Measurements from ENCODE around the gene L1TD1.
"Not testable (repeated sequence)": the region's sequence is repeated elsewhere in the genome, so short reads cannot be mapped to it uniquely, and the experiment has no call there.

The L1TD1 gene

GRCh38 chr1:62180054-62180453, 14.6 kb upstream of the L1TD1 start:
- Histone ChIP-seq H2BK5ac (ENCODE audit: low read depth, low read length, poor library complexity) (peak overlapping the region; percentile 61), H3K4me1 (ENCODE audit: control insufficient read depth in 1 of 2, insufficient read depth in 2 of 2, low read length in 2 of 2) (peaks cover 7 to 35% of the 10 kb centered on the region in 2 experiments), H3K4me2 (ENCODE audit: low read length) (peak overlapping the region; percentile 56), H3K79me1 (ENCODE audit: low read length) (peaks cover 22% of the 10 kb centered on the region), H3K27ac (ENCODE audit: low read depth, low read length) (peak overlapping the region; percentile 90)
- not testable (repeated sequence) for H4K12ac ChIP-seq (ENCODE audit: low read depth, low read length); H2BK12ac ChIP-seq (ENCODE audit: low read length); H3K27me3 ChIP-seq (ENCODE audit: insufficient read depth, low read length); H3K79me2 ChIP-seq (ENCODE audit: control insufficient read depth, insufficient read depth, low read length, poor library complexity); H3K23ac ChIP-seq (ENCODE audit: low read length); H3K4ac ChIP-seq (ENCODE audit: low read depth, low read length); H2AFZ ChIP-seq (ENCODE audit: insufficient read depth, low read length, poor library complexity); H3K9ac ChIP-seq (ENCODE audit: low read length); H3K18ac ChIP-seq (ENCODE audit: low read length); H3K9me3 ChIP-seq (ENCODE audit: insufficient read depth, low read depth, low read length); H3K4me3 ChIP-seq (ENCODE audit: low read depth, low read length); H2BK120ac ChIP-seq (ENCODE audit: insufficient read depth, low read length, poor library complexity); H4K8ac ChIP-seq (ENCODE audit: low read depth, low read length); H4K91ac ChIP-seq (ENCODE audit: low read depth, low read length); H3K36me3 ChIP-seq (ENCODE audit: control insufficient read depth in 1 of 2, insufficient read depth in 2 of 2, low read length in 2 of 2); H3K14ac ChIP-seq (ENCODE audit: low read length); H2AK5ac ChIP-seq (ENCODE audit: low read length)
- peak; percentile 64 to 95 for DNase-seq
- no CpG with 5 or more reads among the region's 4 CpGs for WGBS (ENCODE audit: extremely low coverage, insufficient coverage, insufficient read length)

GRCh38 chr1:62180639-62181038, 14.0 kb upstream of the L1TD1 start:
- Histone ChIP-seq H3K27me3 (ENCODE audit: insufficient read depth, low read length) (no peaks in the 10 kb centered on the region), H3K4me2 (ENCODE audit: low read length) (peak overlapping the region; percentile 56), H3K14ac (ENCODE audit: low read length) (no peak overlapping the region), H2BK12ac (ENCODE audit: low read length) (peak overlapping the region; percentile 36), H2AFZ (ENCODE audit: insufficient read depth, low read length, poor library complexity) (no peak overlapping the region), H3K27ac (ENCODE audit: low read depth, low read length) (peak overlapping the region; percentile 90), H3K4me1 (ENCODE audit: control insufficient read depth in 1 of 2, insufficient read depth in 2 of 2, low read length in 2 of 2) (peaks cover 7 to 35% of the 10 kb centered on the region in 2 experiments), H3K9ac (ENCODE audit: low read length) (no peak overlapping the region), H4K12ac (ENCODE audit: low read depth, low read length) (no peak overlapping the region), H2BK120ac (ENCODE audit: insufficient read depth, low read length, poor library complexity) (no peak overlapping the region), H3K4ac (ENCODE audit: low read depth, low read length) (no peak overlapping the region), H4K91ac (ENCODE audit: low read depth, low read length) (no peak overlapping the region), H3K9me3 (ENCODE audit: insufficient read depth, low read depth, low read length) (no peaks in the 10 kb centered on the region), H3K36me3 (ENCODE audit: control insufficient read depth in 1 of 2, insufficient read depth in 2 of 2, low read length in 2 of 2) (no peaks in the 10 kb centered on the region), H3K79me2 (ENCODE audit: control insufficient read depth, insufficient read depth, low read length, poor library complexity) (no peaks in the 10 kb centered on the region), H3K23ac (ENCODE audit: low read length) (no peak overlapping the region), H3K18ac (ENCODE audit: low read length) (no peak overlapping the region), H4K8ac (ENCODE audit: low read depth, low read length) (no peak overlapping the region), H2AK5ac (ENCODE audit: low read length) (no peak overlapping the region), H3K4me3 (ENCODE audit: low read depth, low read length) (no peak overlapping the region), H3K79me1 (ENCODE audit: low read length) (peaks cover 22% of the 10 kb centered on the region), H2BK5ac (ENCODE audit: low read depth, low read length, poor library complexity) (peak overlapping the region; percentile 61)
- peak; percentile 90 to 99 for DNase-seq
- no CpG with 5 or more reads among the region's 6 CpGs for WGBS (ENCODE audit: extremely low coverage, insufficient coverage, insufficient read length)

GRCh38 chr1:62181532-62181931, 13.1 kb upstream of the L1TD1 start:
- H3K4me2 ChIP-seq (ENCODE audit: low read length) = no peak overlapping the region
- H4K12ac ChIP-seq (ENCODE audit: low read depth, low read length) = no peak overlapping the region
- H3K79me1 ChIP-seq (ENCODE audit: low read length) = peaks cover 22% of the 10 kb centered on the region
- H2BK120ac ChIP-seq (ENCODE audit: insufficient read depth, low read length, poor library complexity) = peak overlapping the region; percentile 82
- H4K91ac ChIP-seq (ENCODE audit: low read depth, low read length) = peak overlapping the region; percentile 67
- no peak overlapping the region for H3K23ac ChIP-seq (ENCODE audit: low read length)
- WGBS (ENCODE audit: extremely low coverage, insufficient coverage, insufficient read length) = no CpG with 5 or more reads among the region's 7 CpGs
- H3K27ac ChIP-seq (ENCODE audit: low read depth, low read length) = peak overlapping the region; percentile 36
- no peak overlapping the region for H3K18ac ChIP-seq (ENCODE audit: low read length)
- H2BK5ac ChIP-seq (ENCODE audit: low read depth, low read length, poor library complexity) = no peak overlapping the region
- H3K9ac ChIP-seq (ENCODE audit: low read length) = no peak overlapping the region
- H3K36me3 ChIP-seq (ENCODE audit: control insufficient read depth in 1 of 2, insufficient read depth in 2 of 2, low read length in 2 of 2) = no peaks in the 10 kb centered on the region
- peak overlapping the region; percentile 16 for H3K4ac ChIP-seq (ENCODE audit: low read depth, low read length)
- no peak overlapping the region for H3K4me3 ChIP-seq (ENCODE audit: low read depth, low read length)
- no peaks in the 10 kb centered on the region for H3K9me3 ChIP-seq (ENCODE audit: insufficient read depth, low read depth, low read length)
- DNase-seq = no peak
- peaks cover 7 to 35% of the 10 kb centered on the region in 2 experiments for H3K4me1 ChIP-seq (ENCODE audit: control insufficient read depth in 1 of 2, insufficient read depth in 2 of 2, low read length in 2 of 2)
- no peaks in the 10 kb centered on the region for H3K79me2 ChIP-seq (ENCODE audit: control insufficient read depth, insufficient read depth, low read length, poor library complexity)
- no peak overlapping the region for H2AK5ac ChIP-seq (ENCODE audit: low read length)
- H4K8ac ChIP-seq (ENCODE audit: low read depth, low read length) = no peak overlapping the region
- peak overlapping the region; percentile 96 for H2BK12ac ChIP-seq (ENCODE audit: low read length)
- H2AFZ ChIP-seq (ENCODE audit: insufficient read depth, low read length, poor library complexity) = no peak overlapping the region
- no peaks in the 10 kb centered on the region for H3K27me3 ChIP-seq (ENCODE audit: insufficient read depth, low read length)
- no peak overlapping the region for H3K14ac ChIP-seq (ENCODE audit: low read length)

DNA sequence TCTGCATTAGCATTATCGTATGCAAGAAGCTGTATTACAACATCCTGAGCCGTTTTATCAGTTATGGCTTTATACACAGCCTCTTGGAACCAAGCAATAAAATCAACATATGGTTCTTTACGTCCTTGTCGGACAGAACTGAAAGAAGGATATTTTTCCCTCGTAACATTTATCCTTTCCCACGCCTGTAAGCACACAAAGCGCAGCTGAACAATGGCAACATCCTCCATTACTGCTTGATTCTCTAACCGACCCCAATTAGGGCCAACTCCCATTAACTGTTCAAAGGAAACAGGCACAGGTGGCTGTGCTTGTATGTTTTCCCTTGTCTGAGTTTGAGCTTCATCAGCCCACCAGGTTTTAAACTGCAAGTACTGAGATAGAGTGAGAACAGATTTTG, 12.5 kb upstream of the L1TD1 start:
- not testable (repeated sequence) for H2BK12ac ChIP-seq (ENCODE audit: low read length); H4K8ac ChIP-seq (ENCODE audit: low read depth, low read length); H3K9me3 ChIP-seq (ENCODE audit: insufficient read depth, low read depth, low read length); H3K4me3 ChIP-seq (ENCODE audit: low read depth, low read length); H3K18ac ChIP-seq (ENCODE audit: low read length); H3K23ac ChIP-seq (ENCODE audit: low read length); H3K4ac ChIP-seq (ENCODE audit: low read depth, low read length); H3K27me3 ChIP-seq (ENCODE audit: insufficient read depth, low read length); H3K27ac ChIP-seq (ENCODE audit: low read depth, low read length); H2AFZ ChIP-seq (ENCODE audit: insufficient read depth, low read length, poor library complexity); H4K91ac ChIP-seq (ENCODE audit: low read depth, low read length); H3K79me2 ChIP-seq (ENCODE audit: control insufficient read depth, insufficient read depth, low read length, poor library complexity); H3K36me3 ChIP-seq (ENCODE audit: control insufficient read depth in 1 of 2, insufficient read depth in 2 of 2, low read length in 2 of 2); H3K4me2 ChIP-seq (ENCODE audit: low read length); H2BK120ac ChIP-seq (ENCODE audit: insufficient read depth, low read length, poor library complexity); DNase-seq; H2AK5ac ChIP-seq (ENCODE audit: low read length); H3K9ac ChIP-seq (ENCODE audit: low read length); H2BK5ac ChIP-seq (ENCODE audit: low read depth, low read length, poor library complexity); H3K14ac ChIP-seq (ENCODE audit: low read length); H4K12ac ChIP-seq (ENCODE audit: low read depth, low read length)
- no CpG with 5 or more reads among the region's 8 CpGs for WGBS (ENCODE audit: extremely low coverage, insufficient coverage, insufficient read length)
- H3K79me1 ChIP-seq (ENCODE audit: low read length) = peaks cover 19% of the 10 kb centered on the region
- peaks cover 7 to 29% of the 10 kb centered on the region in 2 experiments for H3K4me1 ChIP-seq (ENCODE audit: control insufficient read depth in 1 of 2, insufficient read depth in 2 of 2, low read length in 2 of 2)
